Astrocyte of the cerebellum (primary cell): ENCODE results near the gene MT1F.
A peak's percentile ranks its signal among the peaks of the same experiment; 100 is the strongest.

Experiments used
- DNase-seq: peaks from one replicate; pipeline ENCODE4 v3.0.0-alpha.2; 2011; ENCODE audit warnings: low read depth
- H3K4me3 ChIP-seq: 2 replicates; pipeline ENCODE4 v1.5.1; 2011; ENCODE audit warnings: mild to moderate bottlenecking, low read depth, low read length, moderate library complexity
- in situ Hi-C: cut with HindIII; loops from 2 replicates; pipeline ENCODE4 v1.10.0; 2017; ENCODE audit warnings: low sequenced_read_pairs
- TF ChIP-seq, protein P1 (sequence below): IDR thresholded peaks from 2 replicates; pipeline ENCODE4 v1.5.1; 2012; ENCODE audit warnings: low read length, low read depth, moderate library complexity, mild to moderate bottlenecking; ENCODE audit errors: missing control alignments

MT1F gene

DNA sequence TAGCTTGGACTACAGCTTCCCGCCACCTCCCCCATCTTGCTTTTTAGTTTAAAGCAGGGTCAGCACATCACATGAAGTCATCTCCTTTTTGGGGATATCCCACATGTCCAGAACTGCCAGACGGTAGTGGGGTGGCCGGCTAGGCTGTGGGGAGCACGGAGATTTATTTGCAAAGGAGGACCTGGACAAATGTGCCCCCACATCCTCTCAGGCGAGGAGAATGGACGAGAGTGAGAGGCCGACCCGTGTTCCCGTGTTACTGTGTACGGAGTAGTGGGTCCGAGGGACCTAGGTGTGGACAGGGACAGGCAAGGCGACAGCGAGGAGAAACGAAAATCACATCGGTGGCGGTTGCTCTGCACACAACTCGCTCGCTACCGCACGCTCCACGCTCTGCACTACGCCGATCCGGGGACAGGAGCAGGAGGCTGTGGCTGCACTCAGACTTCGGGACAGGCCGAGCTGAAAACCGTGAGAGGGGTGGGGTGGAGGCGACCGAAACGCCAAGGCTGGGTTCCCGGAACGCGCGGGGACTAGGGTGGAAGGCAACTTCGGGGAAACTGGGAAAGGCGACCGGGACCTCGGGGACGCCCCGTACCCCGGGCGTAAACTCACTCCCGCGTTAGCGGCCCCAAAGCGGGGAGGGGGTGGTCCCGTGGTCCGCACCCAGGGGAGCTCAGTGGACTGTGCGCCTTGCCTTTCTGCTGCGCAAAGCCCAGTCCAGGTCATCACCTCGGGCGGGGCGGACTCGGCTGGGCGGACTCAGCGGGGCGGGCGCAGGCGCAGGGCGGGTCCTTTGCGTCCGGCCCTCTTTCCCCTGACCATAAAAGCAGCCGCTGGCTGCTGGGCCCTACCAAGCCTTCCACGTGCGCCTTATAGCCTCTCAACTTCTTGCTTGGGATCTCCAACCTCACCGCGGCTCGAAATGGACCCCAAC, 19.7 kb upstream of the MT1F start, which contains the start of gene MT1A:
TSS of gene MT1A (plus strand) at position 853 of the 937 bp plus-strand sequence. CDS start at position 926, 73 bp downstream.
- TF ChIP-seq, protein P1, sequence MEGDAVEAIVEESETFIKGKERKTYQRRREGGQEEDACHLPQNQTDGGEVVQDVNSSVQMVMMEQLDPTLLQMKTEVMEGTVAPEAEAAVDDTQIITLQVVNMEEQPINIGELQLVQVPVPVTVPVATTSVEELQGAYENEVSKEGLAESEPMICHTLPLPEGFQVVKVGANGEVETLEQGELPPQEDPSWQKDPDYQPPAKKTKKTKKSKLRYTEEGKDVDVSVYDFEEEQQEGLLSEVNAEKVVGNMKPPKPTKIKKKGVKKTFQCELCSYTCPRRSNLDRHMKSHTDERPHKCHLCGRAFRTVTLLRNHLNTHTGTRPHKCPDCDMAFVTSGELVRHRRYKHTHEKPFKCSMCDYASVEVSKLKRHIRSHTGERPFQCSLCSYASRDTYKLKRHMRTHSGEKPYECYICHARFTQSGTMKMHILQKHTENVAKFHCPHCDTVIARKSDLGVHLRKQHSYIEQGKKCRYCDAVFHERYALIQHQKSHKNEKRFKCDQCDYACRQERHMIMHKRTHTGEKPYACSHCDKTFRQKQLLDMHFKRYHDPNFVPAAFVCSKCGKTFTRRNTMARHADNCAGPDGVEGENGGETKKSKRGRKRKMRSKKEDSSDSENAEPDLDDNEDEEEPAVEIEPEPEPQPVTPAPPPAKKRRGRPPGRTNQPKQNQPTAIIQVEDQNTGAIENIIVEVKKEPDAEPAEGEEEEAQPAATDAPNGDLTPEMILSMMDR: no peak
- H3K4me3 ChIP-seq: peak within 1 kb of the TSS; percentile 49
- in situ Hi-C loops: no loop called here
- DNase-seq: no peak

DNA sequence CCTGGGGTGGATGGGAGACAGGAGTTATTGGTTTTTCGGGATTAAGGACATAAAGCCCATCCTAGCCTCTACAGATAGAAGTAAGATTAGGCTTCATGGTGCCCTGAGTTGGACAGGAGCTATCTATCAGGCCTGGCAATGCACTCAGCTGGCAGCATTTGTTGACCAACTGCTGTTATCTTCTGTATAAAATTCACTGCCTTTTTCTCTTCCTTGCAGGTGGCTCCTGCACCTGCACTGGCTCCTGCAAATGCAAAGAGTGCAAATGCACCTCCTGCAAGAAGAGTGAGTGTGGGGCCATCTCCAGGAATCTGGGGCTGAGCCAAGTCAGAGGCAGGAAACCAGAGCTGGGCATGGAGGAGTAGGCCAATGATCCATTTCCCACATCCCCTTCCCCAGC, 18.7 kb upstream of the MT1F start:
- in situ Hi-C loops: no loop called here
- H3K4me3 ChIP-seq: no peak overlapping the region
- DNase-seq: no peak
- TF ChIP-seq, protein P1: no peak

DNA sequence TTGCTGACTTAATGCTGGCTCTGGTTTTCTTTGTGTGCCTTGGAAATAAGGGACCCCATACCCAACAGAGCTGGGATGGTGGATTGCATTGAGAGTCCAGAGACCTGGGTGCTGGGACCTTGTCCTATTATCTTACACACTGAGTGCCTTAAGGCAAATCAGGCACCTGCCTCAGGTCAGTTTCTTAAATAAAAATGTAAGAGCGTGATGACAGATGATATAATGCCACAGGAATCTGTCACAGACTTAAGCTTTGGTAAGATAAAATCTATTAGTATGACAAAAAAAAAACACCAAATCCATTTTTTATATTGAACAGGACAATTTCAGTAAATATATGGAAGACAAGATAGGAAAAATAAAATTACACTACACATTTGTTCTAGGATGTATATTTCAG, 17.7 kb upstream of the MT1F start:
- H3K4me3 ChIP-seq: no peak overlapping the region
- in situ Hi-C loops: no loop called here
- TF ChIP-seq, protein P1: no peak
- no peak for DNase-seq

DNA sequence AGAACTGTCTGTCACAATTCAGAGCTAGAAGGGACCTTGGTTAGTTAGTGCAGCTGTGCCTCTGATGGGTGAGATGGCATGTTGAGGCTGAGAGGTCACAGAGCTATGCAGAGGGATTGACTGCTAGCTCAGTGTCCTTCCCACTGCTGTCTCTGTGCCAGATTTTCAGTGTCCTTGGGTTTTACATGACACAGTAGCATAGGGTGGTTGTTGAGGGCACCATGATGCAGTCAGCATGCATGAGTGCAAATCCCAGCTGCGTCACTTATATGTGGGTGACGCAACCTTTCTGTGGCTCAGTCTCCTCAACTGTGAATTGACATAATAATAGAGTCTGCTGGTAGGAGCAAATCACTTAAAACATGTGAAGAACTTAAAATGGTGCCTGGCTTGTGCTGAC, 16.6 kb upstream of the MT1F start:
- TF ChIP-seq, protein P1: no peak
- DNase-seq: no peak
- in situ Hi-C loops: no loop called here
- H3K4me3 ChIP-seq: no peak overlapping the region

DNA sequence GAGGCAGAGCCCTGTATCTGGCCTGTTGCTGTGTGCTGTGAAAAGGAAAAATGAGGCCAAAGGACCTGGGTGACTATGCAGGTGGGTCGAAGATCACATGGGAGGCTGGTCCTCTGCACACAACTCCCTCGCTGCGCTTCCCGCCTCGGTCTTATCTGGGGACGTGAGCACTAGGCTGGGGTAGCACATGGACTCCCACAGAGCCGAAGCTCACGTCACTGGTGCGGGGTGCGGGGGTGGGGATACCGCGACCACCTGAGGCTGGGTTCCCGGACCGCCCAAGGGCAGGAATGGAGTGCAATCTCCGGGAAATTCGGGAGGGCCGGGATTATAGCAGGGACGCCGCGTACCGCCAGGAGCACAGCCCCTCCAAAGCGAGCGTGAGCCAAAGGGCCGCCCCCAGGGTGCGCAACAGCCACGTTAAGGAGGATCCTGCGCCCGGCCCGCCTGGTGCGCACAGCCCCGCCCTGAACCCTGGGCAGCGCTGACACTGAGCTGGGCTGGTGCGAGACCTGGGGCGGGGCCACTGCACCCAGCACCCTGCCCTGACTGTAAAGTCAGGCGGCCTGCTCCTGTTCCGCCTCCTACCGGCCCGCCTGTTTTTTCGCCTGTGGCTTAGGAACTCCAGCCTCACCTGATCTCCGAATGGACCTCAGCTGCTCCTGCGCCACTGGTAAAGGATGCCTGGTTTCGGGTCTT, 14.5 kb upstream of the MT1F start:
- TF ChIP-seq, protein P1: peak; percentile 40
- peak overlapping the region; percentile 19 for H3K4me3 ChIP-seq
- in situ Hi-C loops: no loop called here
- DNase-seq: no peak

DNA sequence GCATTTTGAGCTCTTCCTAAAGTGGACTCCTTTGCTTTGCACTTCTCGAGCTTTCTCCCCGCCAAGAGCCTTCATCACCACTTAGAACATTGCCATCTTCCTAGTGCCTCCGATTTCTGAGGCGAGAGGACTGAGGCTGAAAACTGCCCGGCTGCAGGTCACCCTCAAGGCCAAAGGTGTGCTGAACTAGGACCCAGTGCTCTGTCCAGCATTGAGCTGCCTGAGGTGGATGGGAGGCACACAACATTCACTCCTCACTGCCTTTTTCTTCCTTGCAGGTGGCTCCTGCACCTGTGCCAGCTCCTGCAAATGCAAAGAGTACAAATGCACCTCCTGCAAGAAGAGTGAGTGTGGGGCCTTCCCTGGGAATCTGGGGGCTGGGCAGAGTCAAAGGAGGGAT, 13.9 kb upstream of the MT1F start:
- no peak overlapping the region for H3K4me3 ChIP-seq
- no peak for DNase-seq
- in situ Hi-C loops: no loop called here
- TF ChIP-seq, protein P1: no peak
